ENCODE data around the gene PSTPIP1.

PSTPIP1 gene

DNA sequence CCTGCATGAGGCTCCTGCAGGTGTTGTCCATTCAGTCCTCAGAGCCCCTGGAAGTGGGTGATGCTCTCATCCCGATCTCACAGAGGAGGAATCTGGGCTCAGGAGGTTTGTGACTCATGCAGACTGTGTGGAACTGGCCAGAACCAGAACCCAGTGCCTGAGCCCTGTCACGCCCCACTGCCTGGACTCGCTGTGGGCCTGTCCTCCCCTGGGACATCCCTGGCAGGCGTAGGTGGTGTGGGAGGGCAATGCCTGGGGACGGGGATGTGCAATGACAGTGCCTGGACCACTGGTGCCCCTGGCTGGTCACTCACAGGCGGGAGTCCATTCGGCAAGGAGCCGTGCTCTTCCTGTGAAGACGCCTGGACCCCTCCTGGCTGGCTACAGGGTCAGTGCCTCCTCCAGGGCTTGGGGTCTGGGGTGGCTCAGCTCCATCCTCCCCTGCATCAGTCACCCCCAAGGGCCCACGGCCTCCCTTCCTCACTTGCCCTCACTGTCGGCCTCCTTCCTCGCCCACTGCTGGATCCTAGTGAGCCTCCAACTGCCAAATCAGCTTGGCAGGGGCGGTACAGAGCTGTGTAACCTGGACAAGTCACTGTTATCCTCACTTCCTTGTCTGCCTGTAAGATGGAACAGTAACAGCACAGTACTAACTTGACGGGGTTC is 14.9 kb downstream of the PSTPIP1 start:
- TF ChIP-seq POLR2AphosphoS5 (IDR thresholded peaks at IDR 0.05; ENCODE audit: low read depth, low read length) (no peak), SIN3A (IDR thresholded peaks at IDR 0.05; ENCODE audit: borderline replicate concordance, insufficient read depth, low read length) (no peak), FOXP2 (optimal IDR thresholded peaks at IDR 0.05; ENCODE audit: borderline replicate concordance, extremely low read depth, extremely low read length, insufficient read depth) (no peak), TAF1 (IDR thresholded peaks at IDR 0.05; ENCODE audit: borderline replicate concordance, insufficient read depth, low read length) (no peak)
- TF ChIP-seq, protein P1, sequence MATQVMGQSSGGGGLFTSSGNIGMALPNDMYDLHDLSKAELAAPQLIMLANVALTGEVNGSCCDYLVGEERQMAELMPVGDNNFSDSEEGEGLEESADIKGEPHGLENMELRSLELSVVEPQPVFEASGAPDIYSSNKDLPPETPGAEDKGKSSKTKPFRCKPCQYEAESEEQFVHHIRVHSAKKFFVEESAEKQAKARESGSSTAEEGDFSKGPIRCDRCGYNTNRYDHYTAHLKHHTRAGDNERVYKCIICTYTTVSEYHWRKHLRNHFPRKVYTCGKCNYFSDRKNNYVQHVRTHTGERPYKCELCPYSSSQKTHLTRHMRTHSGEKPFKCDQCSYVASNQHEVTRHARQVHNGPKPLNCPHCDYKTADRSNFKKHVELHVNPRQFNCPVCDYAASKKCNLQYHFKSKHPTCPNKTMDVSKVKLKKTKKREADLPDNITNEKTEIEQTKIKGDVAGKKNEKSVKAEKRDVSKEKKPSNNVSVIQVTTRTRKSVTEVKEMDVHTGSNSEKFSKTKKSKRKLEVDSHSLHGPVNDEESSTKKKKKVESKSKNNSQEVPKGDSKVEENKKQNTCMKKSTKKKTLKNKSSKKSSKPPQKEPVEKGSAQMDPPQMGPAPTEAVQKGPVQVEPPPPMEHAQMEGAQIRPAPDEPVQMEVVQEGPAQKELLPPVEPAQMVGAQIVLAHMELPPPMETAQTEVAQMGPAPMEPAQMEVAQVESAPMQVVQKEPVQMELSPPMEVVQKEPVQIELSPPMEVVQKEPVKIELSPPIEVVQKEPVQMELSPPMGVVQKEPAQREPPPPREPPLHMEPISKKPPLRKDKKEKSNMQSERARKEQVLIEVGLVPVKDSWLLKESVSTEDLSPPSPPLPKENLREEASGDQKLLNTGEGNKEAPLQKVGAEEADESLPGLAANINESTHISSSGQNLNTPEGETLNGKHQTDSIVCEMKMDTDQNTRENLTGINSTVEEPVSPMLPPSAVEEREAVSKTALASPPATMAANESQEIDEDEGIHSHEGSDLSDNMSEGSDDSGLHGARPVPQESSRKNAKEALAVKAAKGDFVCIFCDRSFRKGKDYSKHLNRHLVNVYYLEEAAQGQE (IDR thresholded peaks at IDR 0.05; ENCODE audit: insufficient read depth in 1 of 2, low read depth in 2 of 2, low read length in 2 of 2) = no peak

DNA sequence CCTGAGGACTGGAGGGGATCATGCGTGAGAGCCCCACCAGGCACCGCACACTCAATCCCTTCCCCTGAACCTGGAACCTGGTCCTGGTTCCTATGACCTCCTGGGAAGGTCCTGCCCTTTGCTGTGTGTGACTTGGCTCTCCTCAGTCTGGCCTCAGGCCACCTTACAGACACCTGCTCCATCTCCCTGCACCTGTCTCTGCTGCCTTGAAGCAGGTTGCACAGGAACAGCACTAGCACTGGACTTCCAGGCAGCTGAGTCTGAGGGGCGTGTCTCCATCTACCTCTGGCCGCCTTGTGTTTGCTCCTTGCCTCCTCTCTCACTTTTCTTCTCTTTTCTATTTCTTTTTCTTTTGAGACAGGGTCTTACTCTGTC is 15.4 kb downstream of the PSTPIP1 start:
- TF ChIP-seq, protein P1 (IDR thresholded peaks at IDR 0.05; ENCODE audit: insufficient read depth in 1 of 2, low read depth in 2 of 2, low read length in 2 of 2) = no peak
- TF ChIP-seq TAF1 (IDR thresholded peaks at IDR 0.05; ENCODE audit: borderline replicate concordance, insufficient read depth, low read length) = no peak

DNA sequence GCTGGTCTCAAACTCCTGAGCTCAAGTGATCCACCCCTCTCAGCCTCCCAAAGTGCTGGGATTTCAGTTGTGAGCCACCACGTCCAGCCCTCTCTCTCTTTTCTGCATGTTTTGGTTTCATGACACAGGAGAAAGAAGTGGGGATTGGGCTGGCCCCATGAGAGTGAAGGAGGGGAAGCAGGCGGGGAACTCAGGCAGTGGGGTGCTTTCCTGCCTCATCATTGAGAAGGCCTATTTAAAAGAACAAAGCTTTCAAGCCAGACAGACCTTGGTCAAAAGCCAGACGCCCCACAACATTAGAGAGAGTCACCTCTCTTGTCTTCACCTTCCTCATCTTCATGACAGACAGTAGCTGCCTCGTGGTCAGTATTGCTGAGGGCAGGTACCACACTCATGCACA is 15.9 kb downstream of the PSTPIP1 start:
- no peak for TF ChIP-seq SIN3A (IDR thresholded peaks at IDR 0.05; ENCODE audit: borderline replicate concordance, insufficient read depth, low read length)
- TF ChIP-seq POLR2AphosphoS5 (IDR thresholded peaks at IDR 0.05; ENCODE audit: low read depth, low read length) = no peak
- TF ChIP-seq FOXP2 (optimal IDR thresholded peaks at IDR 0.05; ENCODE audit: borderline replicate concordance, extremely low read depth, extremely low read length, insufficient read depth) = no peak
- TF ChIP-seq, protein P1 (IDR thresholded peaks at IDR 0.05; ENCODE audit: insufficient read depth in 1 of 2, low read depth in 2 of 2, low read length in 2 of 2) = no peak
- TF ChIP-seq TAF1 (IDR thresholded peaks at IDR 0.05; ENCODE audit: borderline replicate concordance, insufficient read depth, low read length) = no peak

DNA sequence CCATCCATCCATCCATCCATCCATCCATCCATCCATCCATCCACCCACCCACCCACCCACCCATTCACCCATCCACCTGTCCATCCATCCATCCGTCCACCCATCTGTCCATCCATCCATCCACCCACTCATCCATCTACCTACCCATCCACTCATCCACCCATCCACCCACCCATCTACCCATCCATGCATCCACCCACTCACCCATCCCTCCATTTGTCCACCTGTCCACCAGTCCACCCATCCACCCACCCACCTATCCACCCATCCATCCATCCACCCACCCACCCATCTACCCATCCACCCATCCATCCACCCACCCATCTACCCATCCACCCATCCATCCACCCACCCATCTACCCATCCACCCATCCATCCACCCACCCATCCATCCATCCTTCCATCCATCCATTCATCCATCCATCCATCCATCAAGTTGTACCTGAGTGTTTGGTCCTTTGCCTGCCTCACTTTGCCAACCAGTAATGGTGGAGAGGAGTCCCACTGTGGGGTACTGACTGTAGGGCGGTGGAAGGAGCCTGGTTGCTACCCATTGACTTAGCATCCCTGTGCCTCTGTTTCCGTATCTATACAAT is 17.3 kb downstream of the PSTPIP1 start:
- no peak for TF ChIP-seq FOXP2 (optimal IDR thresholded peaks at IDR 0.05; ENCODE audit: borderline replicate concordance, extremely low read depth, extremely low read length, insufficient read depth)

DNA sequence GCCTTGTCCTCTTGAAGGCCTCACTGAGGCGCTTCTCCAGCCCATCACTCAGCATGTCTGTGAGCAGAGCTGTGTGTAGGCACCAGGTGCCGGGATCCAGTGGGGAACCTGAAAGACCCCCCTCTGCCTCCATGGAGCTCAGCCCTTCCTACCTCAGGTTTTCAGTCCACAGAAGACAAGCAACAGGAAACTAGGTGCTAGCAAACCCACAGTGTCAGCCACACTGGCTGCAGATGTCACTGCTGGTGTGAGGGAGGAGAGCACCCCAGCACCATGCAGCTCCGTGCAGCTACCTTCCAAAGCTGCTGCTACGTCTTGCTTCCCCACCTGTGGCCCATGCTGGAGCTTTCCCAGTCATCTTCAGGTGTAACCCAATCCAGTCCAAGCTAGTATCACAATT is 17.9 kb downstream of the PSTPIP1 start:
- TF ChIP-seq TAF1 (IDR thresholded peaks at IDR 0.05; ENCODE audit: borderline replicate concordance, insufficient read depth, low read length) (no peak), FOXP2 (optimal IDR thresholded peaks at IDR 0.05; ENCODE audit: borderline replicate concordance, extremely low read depth, extremely low read length, insufficient read depth) (no peak), SIN3A (IDR thresholded peaks at IDR 0.05; ENCODE audit: borderline replicate concordance, insufficient read depth, low read length) (no peak), POLR2AphosphoS5 (IDR thresholded peaks at IDR 0.05; ENCODE audit: low read depth, low read length) (no peak)
- TF ChIP-seq, protein P1 (IDR thresholded peaks at IDR 0.05; ENCODE audit: insufficient read depth in 1 of 2, low read depth in 2 of 2, low read length in 2 of 2) = no peak
